ENCODE results near the gene TARBP1. TPM values are rescaled to one million over a fixed set of nuclear protein-coding genes. Genes with fewer than 3 reads are reported as not detected.

TARBP1 gene
- total RNA-seq, 1 donor from 2014 or later: 15.0 TPM

GRCh38 chr1:234375672-234376071 is 103.3 kb downstream of the TARBP1 start:
- no peak for FAIRE-seq
- DNase-seq (ENCODE audit: low read depth): no peak
- no peak for TF ChIP-seq CTCF (IDR thresholded peaks at IDR 0.05; ENCODE audit: insufficient read depth, low read length, severe bottlenecking)
- Histone ChIP-seq H3K4me3 (ENCODE audit: low read depth, low read length) (no peak overlapping the region), H3K36me3 (ENCODE audit: control insufficient read depth, insufficient read depth, low read length) (peaks cover 22% of the 10 kb centered on the region), H3K27me3 (ENCODE audit: control insufficient read depth, insufficient read depth, low read length) (no peaks in the 10 kb centered on the region)

- H3K36me3 ChIP-seq (ENCODE audit: control insufficient read depth, insufficient read depth, low read length): peaks cover 17% of the 10 kb centered on the region
- no peak for TF ChIP-seq CTCF (IDR thresholded peaks at IDR 0.05; ENCODE audit: insufficient read depth, low read length, severe bottlenecking)
- no peak for FAIRE-seq
- no peaks in the 10 kb centered on the region for H3K27me3 ChIP-seq (ENCODE audit: control insufficient read depth, insufficient read depth, low read length)
- H3K4me3 ChIP-seq (ENCODE audit: low read depth, low read length): peak overlapping the region; percentile 70
- DNase-seq (ENCODE audit: low read depth): no peak
Observed at GRCh38 chr1:234373959-234374254, 105.1 kb downstream of the TARBP1 start.

- TF ChIP-seq CTCF (IDR thresholded peaks at IDR 0.05; ENCODE audit: insufficient read depth, low read length, severe bottlenecking): no peak
- Histone ChIP-seq H3K4me3 (ENCODE audit: low read depth, low read length) (peak within 1 kb of the TSS; percentile 70), H3K36me3 (ENCODE audit: control insufficient read depth, insufficient read depth, low read length) (peaks cover 17% of the 10 kb centered on the region), H3K27me3 (ENCODE audit: control insufficient read depth, insufficient read depth, low read length) (no peaks in the 10 kb centered on the region)
- FAIRE-seq: no peak
- peak; percentile 91 for DNase-seq (ENCODE audit: low read depth)
Observed at GRCh38 chr1:234373064-234373958, 105.7 kb downstream of the TARBP1 start, which contains the start of gene COA6. TSS of gene COA6 (plus strand) at chr1:234373456. CDS start at chr1:234373467, 11 bp downstream.

- no peaks in the 10 kb centered on the region for H3K27me3 ChIP-seq (ENCODE audit: control insufficient read depth, insufficient read depth, low read length)
- TF ChIP-seq CTCF (IDR thresholded peaks at IDR 0.05; ENCODE audit: insufficient read depth, low read length, severe bottlenecking): no peak
- DNase-seq (ENCODE audit: low read depth) (peak; percentile 35), FAIRE-seq (no peak)
- H3K36me3 ChIP-seq (ENCODE audit: control insufficient read depth, insufficient read depth, low read length): peaks cover 11% of the 10 kb centered on the region
- peak overlapping the region; percentile 70 for H3K4me3 ChIP-seq (ENCODE audit: low read depth, low read length)
Observed at GRCh38 chr1:234372011-234372757, 106.8 kb downstream of the TARBP1 start.

- H3K27me3 ChIP-seq (ENCODE audit: control insufficient read depth, insufficient read depth, low read length): no peaks in the 10 kb centered on the region
- no peak for TF ChIP-seq CTCF (IDR thresholded peaks at IDR 0.05; ENCODE audit: insufficient read depth, low read length, severe bottlenecking)
- peaks cover 8% of the 10 kb centered on the region for H3K36me3 ChIP-seq (ENCODE audit: control insufficient read depth, insufficient read depth, low read length)
- no peak overlapping the region for H3K4me3 ChIP-seq (ENCODE audit: low read depth, low read length)
- DNase-seq (ENCODE audit: low read depth): no peak
- no peak for FAIRE-seq
Observed at GRCh38 chr1:234371414-234371813, 107.6 kb downstream of the TARBP1 start.

Measured in bronchial epithelial cell (primary cell).